HS-5 (cell line): Measurements from ENCODE around the gene ARID3C.

Experiments
- DNase-seq: peaks from one replicate; pipeline ENCODE4 v3.0.0-alpha.2; 2012; ENCODE audit warnings: low read depth

ARID3C gene

GRCh38 chr9:34594177-34594576 lies 34.7 kb downstream of the ARID3C start:
- no peak for DNase-seq

DNA sequence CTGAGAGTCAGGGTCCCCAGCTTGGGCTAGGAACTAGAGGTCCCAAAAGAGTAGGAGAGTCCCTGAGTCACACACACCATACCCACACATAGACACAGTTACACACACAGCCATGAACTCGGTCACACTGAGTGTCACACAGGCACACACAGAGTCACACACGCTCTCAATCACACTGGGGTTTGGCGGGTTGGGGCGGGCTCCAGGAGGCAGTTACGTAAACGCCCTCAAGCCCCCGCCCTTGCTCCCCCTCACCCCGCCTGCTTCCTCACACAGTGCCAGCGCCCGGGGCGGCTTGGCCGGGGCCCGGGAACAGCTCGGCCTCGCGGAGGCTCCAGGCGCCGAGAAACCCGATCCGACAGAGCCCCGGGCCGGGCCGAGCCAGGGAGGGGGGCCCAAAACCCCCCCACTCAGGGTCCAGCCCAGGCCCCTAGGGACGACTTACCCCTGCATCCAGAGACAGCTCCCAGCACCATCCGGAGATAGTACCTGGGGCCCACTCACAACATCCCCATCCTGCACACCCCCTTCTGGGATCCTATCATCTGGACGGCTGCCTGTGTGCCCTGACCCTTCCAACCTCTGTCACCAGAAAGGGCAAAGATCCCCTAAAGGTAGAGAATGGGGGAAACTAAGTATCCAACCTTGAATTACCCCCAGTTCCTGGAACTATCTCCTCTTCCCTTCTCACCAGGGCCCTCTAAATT lies 35.8 kb downstream of the ARID3C start:
- DNase-seq: no peak

DNA sequence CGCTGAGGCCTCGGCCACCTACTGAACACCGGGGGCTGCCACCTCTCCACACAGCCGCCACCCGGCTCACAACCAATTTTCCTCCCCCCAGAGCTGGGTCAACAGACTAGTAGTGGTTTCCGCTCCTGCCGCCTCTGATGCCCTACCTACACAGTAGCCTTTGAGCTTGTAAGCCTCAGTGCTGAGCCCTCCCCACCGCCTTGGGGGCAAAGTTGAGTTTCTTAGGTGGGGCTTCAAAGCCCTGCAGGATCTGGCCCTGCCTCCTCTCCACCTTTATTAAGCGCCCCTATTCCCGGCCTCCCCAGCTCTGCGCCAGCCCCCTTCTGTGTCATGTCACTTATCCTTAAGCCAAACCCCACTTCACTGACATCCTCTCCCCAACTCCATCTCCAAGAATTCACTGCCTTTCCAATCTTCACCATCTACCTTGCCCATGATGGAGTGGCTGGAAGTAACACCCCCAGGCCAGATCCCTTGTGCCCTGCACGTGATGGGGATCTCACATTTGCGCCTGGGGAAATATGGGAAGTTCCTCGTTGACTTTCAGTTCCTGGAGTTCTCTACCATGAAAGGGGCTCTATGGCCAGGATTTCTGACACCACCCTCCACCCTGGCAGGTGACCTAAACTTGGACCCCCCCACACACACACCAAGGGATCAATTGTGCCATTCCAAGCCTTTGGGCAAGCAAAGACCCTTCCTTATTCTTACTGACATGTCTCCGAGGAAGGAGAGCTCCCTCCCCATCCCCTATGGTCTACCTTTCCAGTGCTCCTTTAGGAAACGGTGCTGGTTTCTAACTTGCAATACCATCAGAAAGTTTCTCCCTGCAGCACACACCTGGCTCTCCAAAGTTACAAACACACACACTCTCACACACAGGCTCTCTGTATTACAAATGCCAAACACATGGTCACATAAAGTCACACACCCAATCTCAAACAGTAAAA lies 36.7 kb downstream of the ARID3C start:
- DNase-seq: no peak

DNA sequence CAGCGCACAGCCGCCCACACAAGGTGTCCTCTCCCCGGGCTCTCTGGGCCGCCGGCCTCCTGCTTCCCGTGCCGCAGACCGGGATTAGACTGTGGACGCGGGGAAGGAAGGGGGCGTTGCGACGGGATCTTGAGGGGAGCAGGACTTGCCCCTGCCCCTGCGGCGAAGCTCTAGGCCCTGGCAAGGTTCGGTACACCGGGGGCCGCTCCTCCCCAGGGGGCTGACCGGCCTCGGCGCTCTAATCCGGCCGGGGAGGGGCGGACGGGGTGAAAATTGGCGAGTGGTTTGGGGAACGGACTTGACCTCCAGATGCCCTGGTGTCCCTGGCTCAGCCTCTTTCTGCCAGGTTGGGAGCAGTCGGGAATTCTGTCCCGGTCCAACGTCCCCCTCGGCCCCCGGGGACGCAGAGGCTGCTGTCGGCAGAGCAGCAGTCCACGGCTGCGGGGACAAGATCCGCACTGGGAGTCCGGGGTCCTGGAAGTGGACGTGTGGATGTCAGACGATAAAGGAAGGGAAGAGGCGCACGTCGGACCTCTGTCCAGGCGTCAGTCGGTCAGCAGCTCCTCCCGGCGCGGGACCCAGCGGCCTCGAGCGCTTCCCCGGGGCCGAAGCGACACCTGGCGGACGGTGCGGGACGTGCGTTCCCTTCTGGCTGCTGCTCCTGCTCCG lies 37.5 kb downstream of the ARID3C start:
- no peak for DNase-seq

GRCh38 chr9:34590381-34591247 lies 38.3 kb downstream of the ARID3C start:
- DNase-seq: no peak

- DNase-seq: no peak
Measured at GRCh38 chr9:34589636-34590380, 39.1 kb downstream of the ARID3C start, which contains the start of gene CNTFR. CNTFR (minus strand) TSS chr9:34589724; CDS start chr9:34568981, 20,743 bp downstream.

GRCh38 chr9:34588671-34589635 lies 39.9 kb downstream of the ARID3C start:
- no peak for DNase-seq

GRCh38 chr9:34587271-34587670 lies 41.6 kb downstream of the ARID3C start:
- DNase-seq: no peak

GRCh38 chr9:34585946-34586669 lies 42.8 kb downstream of the ARID3C start:
- no peak for DNase-seq

GRCh38 chr9:34584970-34585369 lies 43.9 kb downstream of the ARID3C start:
- no peak for DNase-seq

GRCh38 chr9:34582787-34583186 lies 46.1 kb downstream of the ARID3C start:
- DNase-seq: no peak

GRCh38 chr9:34581318-34581717 lies 47.5 kb downstream of the ARID3C start:
- DNase-seq: no peak

GRCh38 chr9:34580358-34580757 lies 48.5 kb downstream of the ARID3C start:
- no peak for DNase-seq

- no peak for DNase-seq
Measured at GRCh38 chr9:34579808-34580163, 49.1 kb downstream of the ARID3C start.

GRCh38 chr9:34579104-34579807 lies 49.6 kb downstream of the ARID3C start:
- DNase-seq: no peak

DNA sequence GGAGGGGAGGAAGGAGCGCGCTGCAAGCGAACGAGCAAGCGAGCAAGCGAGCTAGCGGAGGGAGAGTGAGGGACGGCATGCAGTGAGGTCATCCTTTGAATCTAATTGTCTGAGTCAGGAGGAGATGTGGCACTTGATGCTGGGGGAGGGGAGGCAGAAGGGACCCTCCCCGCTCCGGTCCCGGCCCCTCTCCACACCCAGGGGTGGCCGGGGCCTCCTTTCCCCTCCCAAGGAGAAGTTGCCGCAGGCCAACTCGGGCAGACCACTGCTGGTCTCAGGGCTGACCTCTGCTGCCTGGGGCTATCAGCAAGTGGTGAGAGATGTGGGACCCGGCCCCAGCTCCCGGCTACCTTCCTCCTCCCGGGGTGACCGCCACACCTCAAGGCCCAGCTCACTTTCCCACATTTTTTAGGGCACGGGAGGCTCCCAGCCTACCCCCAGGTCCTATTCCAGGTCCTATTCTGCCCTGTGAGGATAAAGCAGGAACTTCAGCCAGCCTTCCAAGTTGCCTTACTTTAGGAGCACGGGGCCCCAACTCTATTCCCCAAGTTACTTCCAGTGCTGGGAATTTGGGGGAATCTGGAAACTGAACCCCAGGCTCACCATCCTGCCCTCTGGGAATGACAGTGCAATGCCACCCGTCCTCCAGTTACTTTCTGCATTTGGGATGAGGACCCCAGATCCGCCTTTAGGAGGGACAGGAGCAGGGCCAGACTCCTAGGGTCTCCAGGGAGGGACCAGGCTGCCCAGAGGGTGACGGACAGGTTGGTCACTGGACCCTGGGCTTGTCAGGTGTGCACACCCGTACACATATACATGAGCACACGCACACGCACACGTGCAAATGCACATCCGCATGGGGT lies 50.4 kb downstream of the ARID3C start:
- DNase-seq: no peak
